ENCODE data around the gene RNF207. TPM values are rescaled to one million over a fixed set of nuclear protein-coding genes. Genes with fewer than 3 reads are reported as not detected.
A peak's percentile ranks its signal among the peaks of the same experiment; 100 is the strongest.

Gene RNF207
- total and polyA plus RNA-seq, 2 donors (not counting 1 experiment from before 2014, with no cell fraction given): 2.6 to 17.2 TPM

- H3K9ac ChIP-seq (ENCODE audit: insufficient read depth, low read length): no peak overlapping the region
- no peaks in the 10 kb centered on the region for H4K20me1 ChIP-seq (ENCODE audit: control insufficient read depth, extremely low read depth, insufficient read depth, low read length)
Measured at GRCh38 chr1:6269296-6269695, 63.4 kb downstream of the RNF207 start.

GRCh38 chr1:6269720-6270400 is 63.9 kb downstream of the RNF207 start:
- no peak overlapping the region for H2AFZ ChIP-seq (ENCODE audit: low read length)
- no peak for TF ChIP-seq EZH2 (IDR thresholded peaks at IDR 0.05; ENCODE audit: low read length, missing control alignments)
- TF ChIP-seq CTCF (conservative IDR thresholded peaks at IDR 0.05 in 1 of 2, IDR thresholded peaks at IDR 0.05 in 1 of 2; ENCODE audit: low read depth in 1 of 2, low read length in 2 of 2): no peak
- peak in 1 of 2 donors; percentile 44 for DNase-seq (ENCODE audit: low read depth in 2 of 2)
- H3K4me1 ChIP-seq (ENCODE audit: control insufficient read depth, extremely low read depth, insufficient read depth, low read length): peaks cover 12% of the 10 kb centered on the region
- H3K4me2 ChIP-seq (ENCODE audit: extremely low read depth, insufficient read depth, low read length): no peak overlapping the region
- no peak overlapping the region for H3K9ac ChIP-seq (ENCODE audit: insufficient read depth, low read length)
- H3K4me3 ChIP-seq (replicated peaks in 1 of 4; ENCODE audit: control extremely low read depth in 1 of 4, insufficient read depth in 1 of 4, low read depth in 3 of 4, low read length in 4 of 4): no peak overlapping the region
- H3K79me2 ChIP-seq (ENCODE audit: control insufficient read depth, insufficient read depth, low read length): no peaks in the 10 kb centered on the region
- no peaks in the 10 kb centered on the region for H4K20me1 ChIP-seq (ENCODE audit: control insufficient read depth, extremely low read depth, insufficient read depth, low read length)
- H3K27me3 ChIP-seq (ENCODE audit: control insufficient read depth, insufficient read depth, low read length): no peaks in the 10 kb centered on the region
- no peak overlapping the region for H3K27ac ChIP-seq (ENCODE audit: insufficient read depth, low read length)
- no peaks in the 10 kb centered on the region for H3K9me3 ChIP-seq (ENCODE audit: control insufficient read depth, insufficient read depth, low read depth, low read length)
- peaks cover 2% of the 10 kb centered on the region for H3K36me3 ChIP-seq (ENCODE audit: control insufficient read depth, insufficient read depth, low read length)

More at GRCh38 chr1:6269296-6269695, 63.4 kb downstream of the RNF207 start:
- Histone ChIP-seq H3K27me3 (ENCODE audit: control insufficient read depth, insufficient read depth, low read length) (no peaks in the 10 kb centered on the region), H3K4me3 (replicated peaks in 1 of 4; ENCODE audit: control extremely low read depth in 1 of 4, insufficient read depth in 1 of 4, low read depth in 3 of 4, low read length in 4 of 4) (no peak overlapping the region), H3K79me2 (ENCODE audit: control insufficient read depth, insufficient read depth, low read length) (no peaks in the 10 kb centered on the region), H3K9me3 (ENCODE audit: control insufficient read depth, insufficient read depth, low read depth, low read length) (no peaks in the 10 kb centered on the region), H3K4me1 (ENCODE audit: control insufficient read depth, extremely low read depth, insufficient read depth, low read length) (peaks cover 12% of the 10 kb centered on the region), H3K36me3 (ENCODE audit: control insufficient read depth, insufficient read depth, low read length) (no peaks in the 10 kb centered on the region), H3K27ac (ENCODE audit: insufficient read depth, low read length) (no peak overlapping the region), H2AFZ (ENCODE audit: low read length) (no peak overlapping the region), H3K4me2 (ENCODE audit: extremely low read depth, insufficient read depth, low read length) (no peak overlapping the region)
- DNase-seq (ENCODE audit: low read depth in 2 of 2): no peak
- TF ChIP-seq CTCF (conservative IDR thresholded peaks at IDR 0.05 in 1 of 2, IDR thresholded peaks at IDR 0.05 in 1 of 2; ENCODE audit: low read depth in 1 of 2, low read length in 2 of 2): no peak
- no peak for TF ChIP-seq EZH2 (IDR thresholded peaks at IDR 0.05; ENCODE audit: low read length, missing control alignments)

GRCh38 chr1:6270401-6270800 is 64.5 kb downstream of the RNF207 start:
- DNase-seq (ENCODE audit: low read depth in 2 of 2): no peak
- H3K9ac ChIP-seq (ENCODE audit: insufficient read depth, low read length): no peak overlapping the region
- H3K4me3 ChIP-seq (replicated peaks in 1 of 4; ENCODE audit: control extremely low read depth in 1 of 4, insufficient read depth in 1 of 4, low read depth in 3 of 4, low read length in 4 of 4): no peak overlapping the region
- H3K4me2 ChIP-seq (ENCODE audit: extremely low read depth, insufficient read depth, low read length): no peak overlapping the region
- no peaks in the 10 kb centered on the region for H3K9me3 ChIP-seq (ENCODE audit: control insufficient read depth, insufficient read depth, low read depth, low read length)
- no peak overlapping the region for H3K27ac ChIP-seq (ENCODE audit: insufficient read depth, low read length)
- peaks cover 2% of the 10 kb centered on the region for H3K36me3 ChIP-seq (ENCODE audit: control insufficient read depth, insufficient read depth, low read length)
- no peaks in the 10 kb centered on the region for H3K79me2 ChIP-seq (ENCODE audit: control insufficient read depth, insufficient read depth, low read length)
- peaks cover 12% of the 10 kb centered on the region for H3K4me1 ChIP-seq (ENCODE audit: control insufficient read depth, extremely low read depth, insufficient read depth, low read length)
- no peak overlapping the region for H2AFZ ChIP-seq (ENCODE audit: low read length)
- no peaks in the 10 kb centered on the region for H3K27me3 ChIP-seq (ENCODE audit: control insufficient read depth, insufficient read depth, low read length)
- no peaks in the 10 kb centered on the region for H4K20me1 ChIP-seq (ENCODE audit: control insufficient read depth, extremely low read depth, insufficient read depth, low read length)
- no peak for TF ChIP-seq EZH2 (IDR thresholded peaks at IDR 0.05; ENCODE audit: low read length, missing control alignments)
- no peak for TF ChIP-seq CTCF (conservative IDR thresholded peaks at IDR 0.05 in 1 of 2, IDR thresholded peaks at IDR 0.05 in 1 of 2; ENCODE audit: low read depth in 1 of 2, low read length in 2 of 2)

Other genes starting within 250 kb of the RNF207 start
- gene NPHP4, start 213.7 kb upstream of the RNF207 start, total RNA-seq: 3.6 and 4.0 TPM in 2 replicates
- gene NPHP4, start 213.7 kb upstream of the RNF207 start, polyA plus RNA-seq: 1.5 and 2.1 TPM in 2 replicates
- 2.3 and 2.5 TPM in 2 replicates for gene KCNAB2, start 160.2 kb upstream of the RNF207 start, total RNA-seq
- gene KCNAB2, start 160.2 kb upstream of the RNF207 start, polyA plus RNA-seq: 2.1 and 2.2 TPM in 2 replicates
- under 0.01 TPM in 2 replicates for gene CHD5, start 25.8 kb upstream of the RNF207 start, total RNA-seq
- 0.01 and 0.02 TPM in 2 replicates for gene CHD5, start 25.8 kb upstream of the RNF207 start, polyA plus RNA-seq
- gene RPL22, start 6.5 kb upstream of the RNF207 start, total RNA-seq: 159 and 227 TPM in 2 replicates
- 300 and 369 TPM in 2 replicates for gene RPL22, start 6.5 kb upstream of the RNF207 start, polyA plus RNA-seq
- gene ICMT, start 29.8 kb downstream of the RNF207 start, total RNA-seq: 62.4 and 95.1 TPM in 2 replicates
- gene ICMT, start 29.8 kb downstream of the RNF207 start, polyA plus RNA-seq: 91.1 and 95.8 TPM in 2 replicates
- not detected in 2 replicates for gene HES3, start 38.1 kb downstream of the RNF207 start, total RNA-seq
- gene HES3, start 38.1 kb downstream of the RNF207 start, polyA plus RNA-seq: not detected in 2 replicates
- 8.9 and 13.4 TPM in 2 replicates for gene GPR153, start 55.0 kb downstream of the RNF207 start, total RNA-seq
- 4.0 and 8.5 TPM in 2 replicates for gene GPR153, start 55.0 kb downstream of the RNF207 start, polyA plus RNA-seq
- gene ACOT7, start 187.6 kb downstream of the RNF207 start, total RNA-seq: 22.3 and 58.0 TPM in 2 replicates
- gene ACOT7, start 187.6 kb downstream of the RNF207 start, polyA plus RNA-seq: 50.7 and 141 TPM in 2 replicates
- gene HES2, start 213.8 kb downstream of the RNF207 start, total RNA-seq: 0.26 and 0.50 TPM in 2 replicates
- gene HES2, start 213.8 kb downstream of the RNF207 start, polyA plus RNA-seq: 0.02 TPM in 1 of 2 replicates, not detected in the other
- not detected in 2 replicates for gene ESPN, start 218.7 kb downstream of the RNF207 start, total RNA-seq
- gene ESPN, start 218.7 kb downstream of the RNF207 start, polyA plus RNA-seq: not detected in 2 replicates